Measurements from ENCODE around the gene KLF6. TPM values are rescaled to one million over a fixed set of nuclear protein-coding genes. Genes with fewer than 3 reads are reported as not detected.

The KLF6 gene
- total and polyA plus RNA-seq, 9 of the 15 experiments (the other 6 are each of a cell fraction or from before 2014, with no cell fraction given) = 3.2 to 23.9 (median 8.0) TPM

- TF ChIP-seq ZBTB11 (CRISPR knock-in tag; IDR thresholded peaks at IDR 0.05) (peak in 1 of 3 experiments; percentile 36; a peak in 1 of 6 replicates), SMC3 (conservative IDR thresholded peaks at IDR 0.05; ENCODE audit: insufficient read depth, low read depth, low read length) (no peak), HNRNPL (IDR thresholded peaks at IDR 0.05; ENCODE audit: low read depth, low read length) (no peak), TEAD2 (tag; IDR thresholded peaks at IDR 0.05) (no peak), CGGBP1 (CRISPR knock-in tag; IDR thresholded peaks at IDR 0.05) (no peak), MYNN (IDR thresholded peaks at IDR 0.05) (no peak), MYNN (CRISPR knock-in tag; IDR thresholded peaks at IDR 0.05) (no peak), NCOR1 (IDR thresholded peaks at IDR 0.05) (peak; percentile 17; the same call in 1 of the 2 replicates), GTF2E2 (tag; IDR thresholded peaks at IDR 0.05) (peak; percentile 61; the same call in 1 of the 2 replicates), HMBOX1 (IDR thresholded peaks at IDR 0.05) (no peak), SNAPC5 (CRISPR knock-in tag; IDR thresholded peaks at IDR 0.05) (no peak), PCBP2 (IDR thresholded peaks at IDR 0.05; ENCODE audit: low read depth, low read length, poor library complexity, severe bottlenecking) (no peak), NEUROD1 (IDR thresholded peaks at IDR 0.05; ENCODE audit: borderline replicate concordance, low read depth, low read length, partially characterized antibody) (peak; percentile 10), FOXP4 (CRISPR knock-in tag; IDR thresholded peaks at IDR 0.05; ENCODE audit: borderline replicate concordance) (no peak), STAT5B (CRISPR knock-in tag; IDR thresholded peaks at IDR 0.05) (no peak), KHSRP (IDR thresholded peaks at IDR 0.05) (no peak), ZNF699 (CRISPR knock-in tag; IDR thresholded peaks at IDR 0.05; ENCODE audit: insufficient replicate concordance) (no peak), LEF1 (IDR thresholded peaks at IDR 0.05) (0 out of 2 replicates have a peak, but pooled peaks have one; percentile 13), FOXA1 (IDR thresholded peaks at IDR 0.05; ENCODE audit: borderline replicate concordance) (no peak), ZNF766 (CRISPR knock-in tag; conservative IDR thresholded peaks at IDR 0.05) (no peak), KAT8 (IDR thresholded peaks at IDR 0.05; ENCODE audit: low read depth) (no peak), SPI1 (IDR thresholded peaks at IDR 0.05; ENCODE audit: borderline replicate concordance, low read depth, low read length) (peak; percentile 75), ZNF146 (CRISPR knock-in tag; IDR thresholded peaks at IDR 0.05; ENCODE audit: unreplicated experiment) (no peak)
Measured at GRCh38 chr10:3805201-3805790, 20.3 kb upstream of the KLF6 start (continued).

Data from K562 (cell line).